DOHH2 (cell line): ENCODE results near the gene ACAN.

ENCODE experiments used
- H3F3A ChIP-seq: fragments of 200-600 bp; sonication (generic), shearing (Covaris generic); 2 replicates; pipeline ENCODE4 v1.6.0; 2016; ENCODE audit warnings: antibody characterized with exemption, mild to moderate bottlenecking; ENCODE audit not compliant: control insufficient read depth, insufficient read depth
- H3K27ac ChIP-seq: fragments of 200-600 bp; sonication (generic); 2 replicates; pipeline ENCODE4 v1.5.1; 2014; ENCODE audit warnings: low read depth, mild to moderate bottlenecking, low read length, moderate library complexity
- H3K27me3 ChIP-seq: fragments of 200-600 bp; sonication (generic); 2 replicates; pipeline ENCODE4 v1.6.1; 2014; ENCODE audit warnings: mild to moderate bottlenecking, low read length, mixed read lengths; ENCODE audit not compliant: control insufficient read depth
- H3K36me3 ChIP-seq: fragments of 200-600 bp; sonication (generic); 2 replicates; pipeline ENCODE4 v1.6.1; 2014; ENCODE audit warnings: mild to moderate bottlenecking, low read length, moderate library complexity, mixed read lengths; ENCODE audit not compliant: control insufficient read depth
- H3K4me1 ChIP-seq: fragments of 200-600 bp; sonication (generic); 2 replicates; pipeline ENCODE4 v1.6.1; 2014; ENCODE audit warnings: mild to moderate bottlenecking, low read length, mixed read lengths; ENCODE audit not compliant: control insufficient read depth
- H3K4me2 ChIP-seq: fragments of 200-600 bp; sonication (generic); 2 replicates; pipeline ENCODE4 v1.6.0; 2014; ENCODE audit warnings: mild to moderate bottlenecking, low read length, moderate library complexity
- H3K4me3 ChIP-seq: fragments of 200-600 bp; sonication (generic); 2 replicates; pipeline ENCODE4 v1.5.1; 2014; ENCODE audit warnings: mild to moderate bottlenecking, low read length, mixed read lengths
- H3K79me2 ChIP-seq: fragments of 200-600 bp; sonication (generic); 2 replicates; pipeline ENCODE4 v1.6.1; 2014; ENCODE audit warnings: mild to moderate bottlenecking, low read length, mixed read lengths; ENCODE audit not compliant: control insufficient read depth
- H3K9me2 ChIP-seq: fragments of 200-600 bp; sonication (generic); replicated peaks from 2 replicates; pipeline ENCODE4 v1.6.1; 2014; ENCODE audit warnings: mild to moderate bottlenecking, low read length, mixed read lengths; ENCODE audit not compliant: control insufficient read depth
- H3K9me3 ChIP-seq: fragments of 200-600 bp; sonication (generic); 2 replicates; pipeline ENCODE4 v1.6.1; 2014; ENCODE audit warnings: antibody characterized with exemption, low read length, mixed read lengths; ENCODE audit not compliant: control insufficient read depth, insufficient read depth
- H4K20me1 ChIP-seq: fragments of 200-600 bp; sonication (generic); 2 replicates; pipeline ENCODE4 v1.6.0; 2014; ENCODE audit warnings: low read depth, mild to moderate bottlenecking, antibody characterized with exemption, low read length, moderate library complexity; ENCODE audit not compliant: control insufficient read depth, insufficient read depth
- EZH2phosphoT487 ChIP-seq: fragments of 200-600 bp; sonication (generic); IDR thresholded peaks from 2 replicates; pipeline ENCODE4 v1.6.1; 2017; ENCODE audit warnings: borderline replicate concordance, mild to moderate bottlenecking, antibody characterized with exemption, low read length, moderate library complexity, mixed read lengths
- TF ChIP-seq, protein P1 (sequence below): fragments of 200-600 bp; sonication (generic); IDR thresholded peaks from one replicate; pipeline ENCODE4 v1.5.1; 2014; ENCODE audit warnings: antibody characterized with exemption, mild to moderate bottlenecking, low read depth, low read length; ENCODE audit not compliant: poor library complexity, severe bottlenecking

The ACAN gene

DNA sequence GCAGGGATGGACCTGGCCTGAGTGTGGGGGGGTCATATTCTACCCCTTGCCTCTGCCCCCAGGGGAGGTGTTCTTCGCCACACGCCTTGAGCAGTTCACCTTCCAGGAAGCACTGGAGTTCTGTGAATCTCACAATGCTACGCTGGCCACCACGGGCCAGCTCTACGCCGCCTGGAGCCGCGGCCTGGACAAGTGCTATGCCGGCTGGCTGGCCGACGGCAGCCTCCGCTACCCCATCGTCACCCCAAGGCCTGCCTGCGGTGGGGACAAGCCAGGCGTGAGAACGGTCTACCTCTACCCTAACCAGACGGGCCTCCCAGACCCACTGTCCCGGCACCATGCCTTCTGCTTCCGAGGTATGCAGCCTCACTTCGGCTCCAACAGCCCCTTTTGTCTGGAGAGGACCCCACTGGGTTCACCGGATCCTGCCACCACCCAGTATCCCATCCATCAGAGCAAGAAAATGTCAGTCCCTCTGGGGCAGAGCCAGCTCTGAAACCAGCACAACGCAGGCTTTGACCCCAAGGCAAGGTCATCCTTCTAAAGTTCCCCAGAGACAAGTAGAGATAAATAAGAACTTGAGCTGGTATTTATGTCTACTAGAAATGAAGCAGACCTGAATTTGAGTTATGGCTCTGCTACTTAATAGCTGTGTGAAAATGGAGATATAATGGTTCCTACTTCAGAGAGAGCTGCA is 46.3 kb downstream of the ACAN start:
- no peak for TF ChIP-seq EZH2phosphoT487
- TF ChIP-seq, protein P1, sequence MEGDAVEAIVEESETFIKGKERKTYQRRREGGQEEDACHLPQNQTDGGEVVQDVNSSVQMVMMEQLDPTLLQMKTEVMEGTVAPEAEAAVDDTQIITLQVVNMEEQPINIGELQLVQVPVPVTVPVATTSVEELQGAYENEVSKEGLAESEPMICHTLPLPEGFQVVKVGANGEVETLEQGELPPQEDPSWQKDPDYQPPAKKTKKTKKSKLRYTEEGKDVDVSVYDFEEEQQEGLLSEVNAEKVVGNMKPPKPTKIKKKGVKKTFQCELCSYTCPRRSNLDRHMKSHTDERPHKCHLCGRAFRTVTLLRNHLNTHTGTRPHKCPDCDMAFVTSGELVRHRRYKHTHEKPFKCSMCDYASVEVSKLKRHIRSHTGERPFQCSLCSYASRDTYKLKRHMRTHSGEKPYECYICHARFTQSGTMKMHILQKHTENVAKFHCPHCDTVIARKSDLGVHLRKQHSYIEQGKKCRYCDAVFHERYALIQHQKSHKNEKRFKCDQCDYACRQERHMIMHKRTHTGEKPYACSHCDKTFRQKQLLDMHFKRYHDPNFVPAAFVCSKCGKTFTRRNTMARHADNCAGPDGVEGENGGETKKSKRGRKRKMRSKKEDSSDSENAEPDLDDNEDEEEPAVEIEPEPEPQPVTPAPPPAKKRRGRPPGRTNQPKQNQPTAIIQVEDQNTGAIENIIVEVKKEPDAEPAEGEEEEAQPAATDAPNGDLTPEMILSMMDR: no peak
- H3K4me2 ChIP-seq: no peak overlapping the region
- H3K36me3 ChIP-seq: no peaks in the 10 kb centered on the region
- H3K27ac ChIP-seq: no peak overlapping the region
- H4K20me1 ChIP-seq: no peaks in the 10 kb centered on the region
- H3K79me2 ChIP-seq: no peaks in the 10 kb centered on the region
- peaks cover 4% of the 10 kb centered on the region; the same call in 1 of the 2 replicates for H3K9me3 ChIP-seq
- no peak overlapping the region for H3K4me3 ChIP-seq
- no peaks in the 10 kb centered on the region for H3K4me1 ChIP-seq
- H3F3A ChIP-seq: no peaks in the 10 kb centered on the region
- H3K9me2 ChIP-seq: no peaks in the 10 kb centered on the region
- no peaks in the 10 kb centered on the region for H3K27me3 ChIP-seq

DNA sequence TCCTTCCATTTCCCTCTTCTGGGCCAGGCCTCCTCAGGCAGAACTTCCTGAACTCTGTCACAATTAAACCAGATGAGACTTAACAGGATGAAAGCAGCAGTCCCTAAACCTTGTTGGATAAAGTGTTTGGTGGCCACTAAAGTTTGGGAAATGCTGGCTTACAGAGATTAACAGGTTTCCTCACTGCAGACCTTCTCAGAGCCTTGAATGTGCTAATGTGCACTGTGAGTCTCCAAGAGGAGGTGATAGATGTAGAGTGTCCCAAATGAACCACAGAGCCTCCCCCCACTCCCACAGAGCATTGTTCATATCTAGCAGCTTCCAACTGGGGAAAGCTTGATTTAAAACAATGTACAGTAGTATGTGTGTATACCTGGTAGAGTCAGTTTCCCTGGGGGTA is 49.2 kb downstream of the ACAN start:
- no peak overlapping the region for H3K4me3 ChIP-seq
- no peaks in the 10 kb centered on the region for H3K9me2 ChIP-seq

GRCh38 chr15:88858934-88859333 is 55.7 kb downstream of the ACAN start:
- no peak overlapping the region for H3K4me3 ChIP-seq
- H3K9me3 ChIP-seq: peaks cover 7% of the 10 kb centered on the region; the same call in 1 of the 2 replicates
- no peaks in the 10 kb centered on the region for H3K9me2 ChIP-seq
- no peak overlapping the region for H3K4me2 ChIP-seq
- H4K20me1 ChIP-seq: no peaks in the 10 kb centered on the region
- H3K27ac ChIP-seq: no peak overlapping the region
- no peaks in the 10 kb centered on the region for H3K36me3 ChIP-seq
- no peaks in the 10 kb centered on the region for H3K79me2 ChIP-seq
- no peaks in the 10 kb centered on the region for H3K4me1 ChIP-seq
- TF ChIP-seq, protein P1: no peak
- no peak for TF ChIP-seq EZH2phosphoT487
- no peaks in the 10 kb centered on the region for H3F3A ChIP-seq
- H3K27me3 ChIP-seq: peaks cover 3% of the 10 kb centered on the region; the same call in 1 of the 2 replicates

More for the DNA sequence above, 49.2 kb downstream of the ACAN start:
- H3F3A ChIP-seq: no peaks in the 10 kb centered on the region
- H3K4me1 ChIP-seq: no peaks in the 10 kb centered on the region
- TF ChIP-seq, protein P1: no peak
- TF ChIP-seq EZH2phosphoT487: no peak
- no peaks in the 10 kb centered on the region for H3K79me2 ChIP-seq
- H3K9me3 ChIP-seq: peaks cover 9% of the 10 kb centered on the region; the same call in 1 of the 2 replicates
- H3K27ac ChIP-seq: no peak overlapping the region
- no peaks in the 10 kb centered on the region for H4K20me1 ChIP-seq
- H3K4me2 ChIP-seq: no peak overlapping the region
- H3K36me3 ChIP-seq: no peaks in the 10 kb centered on the region
- H3K27me3 ChIP-seq: no peaks in the 10 kb centered on the region
